GM19452 (cell line): ENCODE measurements around the gene CNNM1.

ENCODE experiments used
- ATAC-seq: cut with Tn5 transposase; IDR thresholded peaks from one replicate; pipeline ENCODE4 v1.9.1; 2021; ENCODE audit not compliant: unreplicated experiment

The CNNM1 gene

GRCh38 chr10:99370993-99371392, 41.8 kb downstream of the CNNM1 start:
- ATAC-seq: peak; percentile 95

GRCh38 chr10:99372546-99373271, 43.6 kb downstream of the CNNM1 start:
- no peak for ATAC-seq

- ATAC-seq: no peak
Measured at GRCh38 chr10:99374526-99374925, 45.4 kb downstream of the CNNM1 start.

- ATAC-seq: no peak
Measured at GRCh38 chr10:99374972-99375371, 45.8 kb downstream of the CNNM1 start.

- ATAC-seq: no peak
Measured at GRCh38 chr10:99375426-99375825, 46.3 kb downstream of the CNNM1 start.

GRCh38 chr10:99382176-99382575, 53.0 kb downstream of the CNNM1 start:
- no peak for ATAC-seq

- no peak for ATAC-seq
Measured at GRCh38 chr10:99387071-99387470, 57.9 kb downstream of the CNNM1 start.

GRCh38 chr10:99387541-99387940, 58.4 kb downstream of the CNNM1 start:
- no peak for ATAC-seq

GRCh38 chr10:99389729-99390480, 60.7 kb downstream of the CNNM1 start:
- ATAC-seq: no peak

- ATAC-seq: no peak
Measured at GRCh38 chr10:99391346-99391745, 62.2 kb downstream of the CNNM1 start.

- ATAC-seq: no peak
Measured at GRCh38 chr10:99393036-99393435, 63.9 kb downstream of the CNNM1 start.

GRCh38 chr10:99393683-99394082, 64.5 kb downstream of the CNNM1 start:
- ATAC-seq: no peak

GRCh38 chr10:99394256-99394655, 65.1 kb downstream of the CNNM1 start:
- no peak for ATAC-seq

GRCh38 chr10:99394761-99395386, 65.7 kb downstream of the CNNM1 start:
- no peak for ATAC-seq

- no peak for ATAC-seq
Measured at GRCh38 chr10:99395750-99396445, 66.7 kb downstream of the CNNM1 start.

- ATAC-seq: no peak
Measured at GRCh38 chr10:99396471-99396870, 67.3 kb downstream of the CNNM1 start.

- ATAC-seq: no peak
Measured at GRCh38 chr10:99399664-99400063, 70.5 kb downstream of the CNNM1 start.

GRCh38 chr10:99403674-99404073, 74.5 kb downstream of the CNNM1 start:
- no peak for ATAC-seq

- no peak for ATAC-seq
Measured at GRCh38 chr10:99406149-99406548, 77.0 kb downstream of the CNNM1 start.

GRCh38 chr10:99410146-99410545, 81.0 kb downstream of the CNNM1 start:
- no peak for ATAC-seq

- ATAC-seq: no peak
Measured at GRCh38 chr10:99410876-99411275, 81.7 kb downstream of the CNNM1 start.
